SU-DHL-6 (cell line): Measurements from ENCODE around the gene DPP9.

Experiments used
- H2AFZ ChIP-seq: fragments of 200-600 bp; sonication (generic); 2 replicates; pipeline ENCODE4 v1.6.1; 2014; ENCODE audit warnings: low read depth, mild to moderate bottlenecking, moderate library complexity, mixed read lengths, antibody characterized with exemption, low read length; ENCODE audit not compliant: severe bottlenecking
- H3F3A ChIP-seq: fragments of 200-600 bp; shearing (Covaris generic); 2 replicates; pipeline ENCODE4 v1.6.0; 2016; ENCODE audit warnings: antibody characterized with exemption, mild to moderate bottlenecking; ENCODE audit not compliant: insufficient read depth
- H3K27ac ChIP-seq: fragments of 200-600 bp; sonication (generic); 2 replicates; pipeline ENCODE4 v1.5.1; 2016; ENCODE audit warnings: low read depth, mild to moderate bottlenecking, low read length, moderate library complexity, mixed read lengths
- H3K27me3 ChIP-seq: fragments of 200-600 bp; sonication (generic), shearing (Covaris generic); 2 replicates; pipeline ENCODE4 v1.6.0; 2014; ENCODE audit warnings: mild to moderate bottlenecking, low read length
- H3K36me3 ChIP-seq: fragments of 200-600 bp; sonication (generic); 2 replicates; pipeline ENCODE4 v1.6.1; 2014; ENCODE audit warnings: mild to moderate bottlenecking, low read length, mixed read lengths
- H3K4me2 ChIP-seq: fragments of 300-600, 200-600 bp; shearing (Covaris generic), sonication (generic); 2 replicates; pipeline ENCODE4 v1.6.0; 2014; ENCODE audit warnings: low read length, low read depth, mild to moderate bottlenecking; ENCODE audit not compliant: poor library complexity, severe bottlenecking
- H3K4me3 ChIP-seq: fragments of 200-600 bp; sonication (generic); 2 replicates; pipeline ENCODE4 v1.5.1; 2014; ENCODE audit warnings: antibody characterized with exemption, low read length, mild to moderate bottlenecking, mixed read lengths; ENCODE audit not compliant: insufficient read depth, poor library complexity, severe bottlenecking
- H3K79me2 ChIP-seq: fragments of 200-600 bp; sonication (generic); 2 replicates; pipeline ENCODE4 v1.6.1; 2014; ENCODE audit warnings: mild to moderate bottlenecking, low read length, moderate library complexity; ENCODE audit not compliant: insufficient read depth
- H3K9ac ChIP-seq: fragments of 200-600 bp; sonication (generic); 2 replicates; pipeline ENCODE4 v1.7.0; 2014; ENCODE audit warnings: mild to moderate bottlenecking, low read length
- H3K9me2 ChIP-seq: fragments of 200-600 bp; sonication (generic); replicated peaks from 2 replicates; pipeline ENCODE4 v1.6.1; 2014; ENCODE audit warnings: low read length; ENCODE audit not compliant: insufficient read depth
- H3K9me3 ChIP-seq: fragments of 200-600 bp; sonication (generic); 2 replicates; pipeline ENCODE4 v1.6.1; 2014; ENCODE audit warnings: low read length, mixed read lengths; ENCODE audit not compliant: insufficient read depth
- H4K20me1 ChIP-seq: fragments of 200-600 bp; sonication (generic); 2 replicates; pipeline ENCODE4 v1.6.1; 2014; ENCODE audit warnings: low read depth, mild to moderate bottlenecking, antibody characterized with exemption, low read length, moderate library complexity, mixed read lengths
- CTCF ChIP-seq: fragments of 200-600 bp; sonication (generic); IDR thresholded peaks from one replicate; pipeline ENCODE4 v1.5.1; 2017; ENCODE audit warnings: antibody characterized with exemption, mild to moderate bottlenecking, low read length, moderate library complexity; ENCODE audit not compliant: insufficient read depth, poor library complexity, severe bottlenecking
- EZH2phosphoT487 ChIP-seq: fragments of 200-600 bp; sonication (generic), shearing (Covaris generic); conservative IDR thresholded peaks from 2 replicates; pipeline ENCODE4 v1.6.1; 2018; ENCODE audit warnings: mild to moderate bottlenecking, antibody characterized with exemption, low read length, moderate library complexity, mixed read lengths

The DPP9 gene

DNA sequence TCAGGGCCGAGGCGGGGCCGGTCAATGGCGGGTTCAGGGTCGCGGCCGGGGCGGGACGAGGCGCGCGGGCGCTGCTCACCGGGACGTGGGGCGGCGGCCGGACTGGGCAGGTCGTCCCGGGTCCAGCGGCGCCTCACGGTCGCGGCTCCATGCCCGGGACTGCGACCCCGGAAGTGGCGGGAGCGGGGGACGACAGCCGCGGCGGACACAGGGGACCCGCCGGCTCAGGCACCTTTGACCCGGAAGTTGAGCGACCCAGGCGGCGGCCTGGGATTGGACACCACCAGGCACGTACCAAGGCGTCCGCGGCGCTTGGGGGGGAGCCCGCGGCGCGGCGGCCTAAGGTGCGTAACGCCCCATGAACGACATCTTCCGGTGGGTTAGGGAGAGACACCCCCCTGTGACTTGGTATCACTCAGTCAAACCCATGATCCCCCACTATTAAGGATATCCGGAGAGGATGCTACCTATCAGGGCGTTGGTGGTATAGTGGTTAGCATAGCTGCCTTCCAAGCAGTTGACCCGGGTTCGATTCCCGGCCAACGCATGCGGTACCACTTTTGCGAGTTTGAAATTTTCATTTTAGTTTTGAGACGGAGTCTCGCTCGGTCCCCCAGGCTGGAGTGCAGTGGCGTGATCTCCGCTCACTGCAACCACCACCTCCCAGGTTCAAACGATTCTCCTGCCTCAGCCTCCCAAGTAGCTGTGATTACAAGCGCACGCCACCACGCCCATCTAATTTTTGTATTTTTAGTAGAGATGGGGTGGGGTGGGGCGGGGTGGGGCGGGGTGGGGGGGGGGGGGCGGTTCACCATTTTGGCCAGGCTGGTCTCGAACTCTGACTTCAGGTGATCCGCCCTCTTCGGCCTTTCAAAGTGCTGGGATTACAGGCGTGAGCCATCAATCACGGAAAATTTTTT lies at the start of gene DPP9:
Gene DPP9, minus strand, starts transcription at position 248 of the 920 bp plus-strand sequence. CDS start 3,936 bp downstream, outside the sequence.
- Histone ChIP-seq H3K79me2 (peaks cover 26% of the 10 kb centered on the region), H3K27me3 (no peaks in the 10 kb centered on the region), H4K20me1 (no peaks in the 10 kb centered on the region), H3K4me3 (peak within 1 kb of the TSS; percentile 93), H3K36me3 (no peaks in the 10 kb centered on the region), H3K27ac (peak within 1 kb of the TSS; percentile 56), H3K9ac (peak within 1 kb of the TSS; percentile 96), H2AFZ (peak within 1 kb of the TSS; percentile 52), H3K9me3 (no peaks in the 10 kb centered on the region), H3F3A (peaks cover 14% of the 10 kb centered on the region; the same call in 1 of the 2 replicates), H3K4me2 (peak within 1 kb of the TSS; percentile 76), H3K9me2 (no peaks in the 10 kb centered on the region)
- no peak for TF ChIP-seq CTCF
- TF ChIP-seq EZH2phosphoT487, result no peak

DNA sequence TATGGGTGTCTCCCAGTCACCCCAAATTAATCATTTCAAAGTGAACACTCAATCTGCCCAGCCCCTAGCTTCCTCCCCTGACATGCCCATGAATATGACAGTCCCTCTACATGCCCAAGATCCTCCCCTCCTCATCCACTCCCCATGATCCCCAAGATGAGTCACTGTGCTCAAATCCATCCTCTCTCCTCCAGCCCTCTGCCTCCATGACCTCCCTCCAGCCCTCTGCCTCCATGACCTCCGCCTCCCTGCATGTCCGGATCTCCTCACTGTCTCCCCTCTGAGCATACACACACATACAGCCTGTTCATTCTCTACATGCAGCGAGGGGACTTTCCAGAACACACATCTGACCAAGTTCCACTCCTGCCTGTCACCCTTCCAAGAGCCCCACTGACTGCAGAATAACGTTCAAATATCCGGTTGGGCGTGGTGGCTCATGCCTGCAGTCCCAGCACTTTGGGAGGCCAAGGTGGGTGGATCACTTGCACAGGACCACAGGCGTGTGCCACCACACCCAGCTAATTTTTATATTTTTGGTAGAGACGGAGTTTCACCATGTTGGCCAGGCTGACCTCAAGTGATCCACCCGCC lies 49.5 kb upstream of the DPP9 start:
- no peak for TF ChIP-seq CTCF
- no peak for TF ChIP-seq EZH2phosphoT487
- no peaks in the 10 kb centered on the region for H3K9me2 ChIP-seq
- no peak overlapping the region for H3K4me3 ChIP-seq
- H3K27ac ChIP-seq, result no peak overlapping the region
- H3K27me3 ChIP-seq, result no peaks in the 10 kb centered on the region
- no peaks in the 10 kb centered on the region for H3K79me2 ChIP-seq
- no peaks in the 10 kb centered on the region for H4K20me1 ChIP-seq
- H3K9me3 ChIP-seq, result no peaks in the 10 kb centered on the region
- no peaks in the 10 kb centered on the region for H3K36me3 ChIP-seq
- H3K4me2 ChIP-seq, result no peak overlapping the region
- H3F3A ChIP-seq, result no peaks in the 10 kb centered on the region
- H3K9ac ChIP-seq, result no peak overlapping the region
- no peak overlapping the region for H2AFZ ChIP-seq

DNA sequence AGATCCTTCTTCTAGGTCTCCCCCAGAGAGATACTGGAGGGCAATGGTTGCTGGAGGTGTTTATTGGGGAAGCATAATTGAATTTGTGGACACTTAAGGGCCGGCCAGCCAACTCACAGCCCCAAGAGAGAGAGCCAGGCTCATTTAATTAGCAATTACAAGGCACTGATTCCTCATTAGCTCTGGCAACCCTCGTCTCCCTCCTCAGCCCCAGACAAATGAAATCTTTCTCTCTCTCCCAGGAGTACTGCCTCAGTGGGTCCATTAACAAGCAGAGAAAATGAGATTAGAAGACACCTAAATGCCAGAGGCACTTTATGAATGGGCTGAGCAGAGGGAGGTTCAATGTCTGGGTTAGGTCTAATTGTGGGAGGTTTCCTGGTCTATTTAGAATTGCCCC lies 48.9 kb upstream of the DPP9 start:
- Histone ChIP-seq H3K27ac (no peak overlapping the region), H3K36me3 (no peaks in the 10 kb centered on the region), H3K9me2 (no peaks in the 10 kb centered on the region), H3K9ac (no peak overlapping the region), H4K20me1 (no peaks in the 10 kb centered on the region), H3K4me2 (no peak overlapping the region), H3K79me2 (no peaks in the 10 kb centered on the region), H3K9me3 (no peaks in the 10 kb centered on the region), H2AFZ (no peak overlapping the region), H3F3A (no peaks in the 10 kb centered on the region), H3K27me3 (no peaks in the 10 kb centered on the region), H3K4me3 (no peak overlapping the region)
- TF ChIP-seq EZH2phosphoT487, result no peak
- no peak for TF ChIP-seq CTCF
